Endothelial cell of umbilical vein (primary cell): ENCODE data around the gene KCNQ1OT1. TPM values are rescaled to one million over a fixed set of nuclear protein-coding genes. Genes with fewer than 3 reads are reported as not detected.

Experiments used
- BruUV-seq: library from RNA; stranded (reverse); fragments of 400-500 nt; replicated peaks from 2 replicates; lab custom pipeline; 2021; lab: Mats Ljungman, UMichigan
- CTCF ChIA-PET: fragments of 300-600, 350-600 bp; sonication (Branson Sonifier 250); formaldehyde crosslinking; loops from one replicate; lab custom pipeline; 2021; ENCODE audit warnings: antibody characterized with exemption, inconsistent platforms; lab: Charles Lee
- POLR2A ChIA-PET: fragments of 300-600, 350-600 bp; sonication (Branson Sonifier 250); formaldehyde crosslinking; loops from one replicate; lab custom pipeline; 2021; ENCODE audit warnings: antibody characterized with exemption, inconsistent platforms; lab: Charles Lee
- DNase-seq: peaks from one replicate; pipeline ENCODE4 v3.0.0-alpha.2; 2011; ENCODE audit warnings: low read depth, low spot score
- FAIRE-seq: peaks from 2 replicates; lab custom pipeline; 2011; peaks lifted over from hg19 to GRCh38; lab: Jason Lieb, UNC
- H2AFZ ChIP-seq: 2 replicates; pipeline ENCODE4 v1.6.0; 2012; ENCODE audit warnings: low read depth, low read length, control low read depth, inconsistent platforms
- H3K27ac ChIP-seq: 2 replicates; pipeline ENCODE4 v1.5.1; 2011; ENCODE audit warnings: low read depth, mild to moderate bottlenecking, control low read depth, low read length, moderate library complexity; ENCODE audit not compliant: insufficient read depth
- H3K27me3 ChIP-seq, 2 experiments: 2 replicates each; pipeline versions ENCODE4 v1.6.0 to v1.6.1; 2011; ENCODE audit warnings: low read length in 2 of 2, mixed read lengths in 1 of 2; ENCODE audit not compliant: control insufficient read depth in 2 of 2, insufficient read depth in 2 of 2
- H3K36me3 ChIP-seq, 2 experiments: 2 replicates in 1 of 2; 3 replicates in 1 of 2; pipeline ENCODE4 v1.5.1; 2011; ENCODE audit warnings: low read length in 2 of 2, mild to moderate bottlenecking in 1 of 2, moderate library complexity in 1 of 2; ENCODE audit not compliant: control insufficient read depth in 2 of 2, insufficient read depth in 2 of 2; ENCODE audit errors: extremely low read depth in 1 of 2
- H3K4me1 ChIP-seq: 3 replicates; pipeline ENCODE4 v1.5.1; 2011; ENCODE audit warnings: mild to moderate bottlenecking, low read length; ENCODE audit not compliant: control insufficient read depth, insufficient read depth; ENCODE audit errors: extremely low read depth
- H3K4me2 ChIP-seq: 2 replicates; pipeline ENCODE4 v1.6.1; 2011; ENCODE audit warnings: low read length, control low read depth, mixed read lengths; ENCODE audit not compliant: insufficient read depth
- H3K4me3 ChIP-seq, 3 experiments: fragments of 200-600 bp in 1 of 3; sonication (generic), shearing (Covaris generic) in 1 of 3; replicated peaks in 1 of 3; 2 replicates each; pipeline ENCODE4 v1.5.1; 2011 to 2016; ENCODE audit warnings: control low read depth in 3 of 3, low read length in 3 of 3, mild to moderate bottlenecking in 2 of 3, inconsistent platforms in 1 of 3, low read depth in 1 of 3, moderate library complexity in 1 of 3; ENCODE audit not compliant: insufficient read depth in 1 of 3
- H3K79me2 ChIP-seq: 2 replicates; pipeline ENCODE4 v1.6.0; 2012; ENCODE audit warnings: low read length, inconsistent platforms; ENCODE audit not compliant: control insufficient read depth, insufficient read depth
- H3K9ac ChIP-seq: replicated peaks from 2 replicates; pipeline ENCODE3; 2011; ENCODE audit warnings: low read length, control low read depth; ENCODE audit not compliant: insufficient read depth; ENCODE audit errors: extremely low read depth
- H3K9me1 ChIP-seq: replicated peaks from 3 replicates; pipeline ENCODE4 v1.6.0; 2011; ENCODE audit warnings: mild to moderate bottlenecking, low read length; ENCODE audit not compliant: control insufficient read depth, insufficient read depth; ENCODE audit errors: extremely low read depth
- H3K9me3 ChIP-seq: replicated peaks from 2 replicates; pipeline ENCODE4 v1.5.1; 2012; ENCODE audit warnings: low read length, inconsistent platforms; ENCODE audit not compliant: control insufficient read depth, insufficient read depth
- H4K20me1 ChIP-seq: replicated peaks from 2 replicates; pipeline ENCODE3; 2011; ENCODE audit warnings: mild to moderate bottlenecking, low read length; ENCODE audit not compliant: control insufficient read depth, insufficient read depth; ENCODE audit errors: extremely low read depth
- EZH2 ChIP-seq: IDR thresholded peaks from 2 replicates; pipeline ENCODE4 v1.6.1; 2012; ENCODE audit warnings: borderline replicate concordance, low read depth, mild to moderate bottlenecking, moderate library complexity, low read length, inconsistent platforms; ENCODE audit not compliant: severe bottlenecking
- FOS ChIP-seq: IDR thresholded peaks from 2 replicates; pipeline ENCODE4 v1.6.1; 2011; ENCODE audit warnings: mild to moderate bottlenecking, low read length, moderate library complexity, borderline replicate concordance; ENCODE audit not compliant: insufficient read depth
- GATA2 ChIP-seq: IDR thresholded peaks from 2 replicates; pipeline ENCODE4 v1.7.0; 2011; ENCODE audit warnings: low read depth, mild to moderate bottlenecking, moderate library complexity, mixed read lengths, low read length; ENCODE audit not compliant: insufficient read length, insufficient read depth
- JUN ChIP-seq: IDR thresholded peaks from 2 replicates; pipeline ENCODE4 v1.6.1; 2011; ENCODE audit warnings: borderline replicate concordance, low read depth; ENCODE audit not compliant: insufficient read length, insufficient read depth
- MYC ChIP-seq: IDR thresholded peaks from one replicate; pipeline ENCODE4 v1.6.1; 2011; ENCODE audit warnings: mild to moderate bottlenecking, low read depth, low read length
- POLR2A ChIP-seq: IDR thresholded peaks from 2 replicates; pipeline ENCODE4 v1.6.1; 2012; ENCODE audit warnings: low read depth, mild to moderate bottlenecking, control low read depth, low read length
- POLR2AphosphoS5 ChIP-seq: IDR thresholded peaks from 2 replicates; pipeline ENCODE4 v1.6.1; 2012; ENCODE audit warnings: low read depth, mild to moderate bottlenecking, control low read depth, low read length, moderate library complexity; ENCODE audit not compliant: insufficient read depth
- dilution Hi-C: fragments of 300-500 bp; cut with MboI; formaldehyde crosslinking; loops from one replicate; pipeline ENCODE4 v1.15.0; 2019; ENCODE audit warnings: low sequenced_read_pairs; ENCODE audit not compliant: extremely low pct_ligation_motif_present
- intact Hi-C: fragments of 100-400 bp; cut with micrococcal nuclease; formaldehyde crosslinking; loops from one replicate; pipeline ENCODE4 v1.10.0; 2022
- polyA plus RNA-seq, 4 experiments: library from polyadenylated mRNA; depleted of rRNA in 3 of 4; stranded (reverse) in 3 of 4; unstranded in 1 of 4; fragments of >200 nt; gene quantifications; 2 replicates each; pipeline versions ENCODE4 v1.2.1 to v1.2.3, GENCODE V29; 2011 to 2012; ENCODE audit warnings: missing spikeins in 1 of 4
- total RNA-seq: library from RNA; stranded (reverse); gene quantifications from 2 replicates; pipeline ENCODE4 v1.2.3, GENCODE V29; 2021
- TF ChIP-seq, protein P1 (sequence below), 2 donors: IDR thresholded peaks; 1 replicate in 1 of 2; 2 replicates in 1 of 2; pipeline ENCODE4 v1.5.1; 2011; ENCODE audit warnings: low read length in 2 of 2, mild to moderate bottlenecking in 2 of 2, moderate library complexity in 2 of 2, control low read depth in 1 of 2, inconsistent platforms in 1 of 2, low read depth in 1 of 2; ENCODE audit not compliant: insufficient read depth in 1 of 2; ENCODE audit errors: extremely low read depth in 1 of 2
- TF ChIP-seq, protein P2 (sequence below): IDR thresholded peaks from 2 replicates; pipeline ENCODE4 v1.6.1; 2011; ENCODE audit not compliant: insufficient read depth, insufficient read length

Gene KCNQ1OT1
- total and polyA plus RNA-seq, 2 donors (not counting 3 experiments of a cell fraction or from before 2014, with no cell fraction given) = 0.11 to 1.8 TPM

DNA sequence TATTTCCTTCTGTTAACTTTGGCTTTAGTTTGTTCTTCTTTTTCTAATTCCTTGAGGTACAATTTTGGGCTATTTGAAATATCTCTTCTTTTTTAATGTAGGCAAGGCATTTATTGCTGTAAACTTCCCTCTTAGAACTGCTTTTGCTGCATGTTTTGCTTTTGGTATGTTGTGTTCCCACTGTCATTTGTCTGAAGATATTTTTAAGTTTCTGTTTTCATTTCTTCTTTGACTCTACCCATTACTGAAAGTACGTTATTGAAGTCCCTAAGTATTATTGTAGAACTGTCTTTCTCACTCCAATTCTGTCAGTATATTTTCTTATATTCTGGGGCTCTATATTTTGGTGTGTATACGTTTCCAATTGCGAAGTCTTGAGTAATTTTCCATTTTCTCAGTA is 77.9 kb downstream of the KCNQ1OT1 start:
- Histone ChIP-seq H3K27me3 (peaks cover 1 to 8% of the 10 kb centered on the region in 2 experiments), H3K27ac (no peak overlapping the region), H3K4me1 (no peaks in the 10 kb centered on the region), H3K9ac (no peak overlapping the region), H4K20me1 (no peaks in the 10 kb centered on the region), H3K79me2 (no peaks in the 10 kb centered on the region), H3K9me3 (no peaks in the 10 kb centered on the region), H3K4me2 (no peak overlapping the region), H2AFZ (no peak overlapping the region), H3K4me3 (no peak overlapping the region), H3K9me1 (no peaks in the 10 kb centered on the region), H3K36me3 (no peaks in the 10 kb centered on the region)
- POLR2A ChIA-PET = no interaction called here
- dilution Hi-C loops (no loop called here), intact Hi-C loops (no loop called here)
- CTCF ChIA-PET = no interaction called here
- FAIRE-seq (no peak), DNase-seq (no peak)
- no peak for TF ChIP-seq JUN
- TF ChIP-seq, protein P1, sequence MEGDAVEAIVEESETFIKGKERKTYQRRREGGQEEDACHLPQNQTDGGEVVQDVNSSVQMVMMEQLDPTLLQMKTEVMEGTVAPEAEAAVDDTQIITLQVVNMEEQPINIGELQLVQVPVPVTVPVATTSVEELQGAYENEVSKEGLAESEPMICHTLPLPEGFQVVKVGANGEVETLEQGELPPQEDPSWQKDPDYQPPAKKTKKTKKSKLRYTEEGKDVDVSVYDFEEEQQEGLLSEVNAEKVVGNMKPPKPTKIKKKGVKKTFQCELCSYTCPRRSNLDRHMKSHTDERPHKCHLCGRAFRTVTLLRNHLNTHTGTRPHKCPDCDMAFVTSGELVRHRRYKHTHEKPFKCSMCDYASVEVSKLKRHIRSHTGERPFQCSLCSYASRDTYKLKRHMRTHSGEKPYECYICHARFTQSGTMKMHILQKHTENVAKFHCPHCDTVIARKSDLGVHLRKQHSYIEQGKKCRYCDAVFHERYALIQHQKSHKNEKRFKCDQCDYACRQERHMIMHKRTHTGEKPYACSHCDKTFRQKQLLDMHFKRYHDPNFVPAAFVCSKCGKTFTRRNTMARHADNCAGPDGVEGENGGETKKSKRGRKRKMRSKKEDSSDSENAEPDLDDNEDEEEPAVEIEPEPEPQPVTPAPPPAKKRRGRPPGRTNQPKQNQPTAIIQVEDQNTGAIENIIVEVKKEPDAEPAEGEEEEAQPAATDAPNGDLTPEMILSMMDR (IDR thresholded peaks at IDR 0.05; ENCODE audit: extremely low read depth in 1 of 2, insufficient read depth in 1 of 2, low read depth in 1 of 2, low read length in 2 of 2) = no peak
- TF ChIP-seq POLR2AphosphoS5 = no peak
- no peak for TF ChIP-seq MYC
- no peak for TF ChIP-seq FOS
- no peak for TF ChIP-seq GATA2
- no peak for TF ChIP-seq POLR2A
- TF ChIP-seq, protein P2, sequence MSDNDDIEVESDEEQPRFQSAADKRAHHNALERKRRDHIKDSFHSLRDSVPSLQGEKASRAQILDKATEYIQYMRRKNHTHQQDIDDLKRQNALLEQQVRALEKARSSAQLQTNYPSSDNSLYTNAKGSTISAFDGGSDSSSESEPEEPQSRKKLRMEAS = no peak
- no peak for TF ChIP-seq EZH2
- BruUV-seq = no TSS peak
